DMS 273 treated with DMSO at 0.1 percent for 48 hours (cell line): ENCODE measurements around the gene PNKD.

Experiments used
- DNase-seq: peaks from one replicate; lab custom pipeline; 2025; lab: John Stamatoyannopoulos, UW

Gene PNKD

GRCh38 chr2:218341381-218341780, 71.1 kb downstream of the PNKD start:
- DNase-seq = no peak

- DNase-seq = no peak
Measured at GRCh38 chr2:218342837-218343236, 72.5 kb downstream of the PNKD start.

GRCh38 chr2:218343591-218343990, 73.3 kb downstream of the PNKD start:
- DNase-seq = no peak

- no peak for DNase-seq
Measured at GRCh38 chr2:218344090-218344754, 73.9 kb downstream of the PNKD start.

GRCh38 chr2:218344755-218345417, 74.6 kb downstream of the PNKD start:
- DNase-seq = no peak

- peak; percentile 18 for DNase-seq
Measured at GRCh38 chr2:218345491-218346236, 75.3 kb downstream of the PNKD start.

- DNase-seq = no peak
Measured at GRCh38 chr2:218347172-218347571, 76.9 kb downstream of the PNKD start.

GRCh38 chr2:218354045-218354444, 83.7 kb downstream of the PNKD start:
- no peak for DNase-seq

GRCh38 chr2:218354850-218355443, 84.6 kb downstream of the PNKD start:
- DNase-seq = no peak

- DNase-seq = no peak
Measured at GRCh38 chr2:218357236-218358177, 87.2 kb downstream of the PNKD start.

- no peak for DNase-seq
Measured at GRCh38 chr2:218360453-218360852, 90.1 kb downstream of the PNKD start.

GRCh38 chr2:218362606-218363005, 92.3 kb downstream of the PNKD start:
- DNase-seq = no peak

- DNase-seq = no peak
Measured at GRCh38 chr2:218363736-218364135, 93.4 kb downstream of the PNKD start.

GRCh38 chr2:218364196-218364595, 93.9 kb downstream of the PNKD start:
- no peak for DNase-seq

GRCh38 chr2:218366621-218367414, 96.5 kb downstream of the PNKD start:
- no peak for DNase-seq

- DNase-seq = no peak
Measured at GRCh38 chr2:218367415-218368149, 97.3 kb downstream of the PNKD start.

GRCh38 chr2:218368150-218368528, 97.8 kb downstream of the PNKD start:
- no peak for DNase-seq

- no peak for DNase-seq
Measured at GRCh38 chr2:218368621-218369153, 98.4 kb downstream of the PNKD start.

GRCh38 chr2:218369330-218369729, 99.0 kb downstream of the PNKD start:
- no peak for DNase-seq
